DOHH2 (cell line): Measurements from ENCODE around the gene RRBP1.

ENCODE experiments used
- H3F3A ChIP-seq: fragments of 200-600 bp; sonication (generic), shearing (Covaris generic); 2 replicates; pipeline ENCODE4 v1.6.0; 2016; ENCODE audit warnings: antibody characterized with exemption, mild to moderate bottlenecking; ENCODE audit not compliant: control insufficient read depth, insufficient read depth
- H3K27ac ChIP-seq: fragments of 200-600 bp; sonication (generic); 2 replicates; pipeline ENCODE4 v1.5.1; 2014; ENCODE audit warnings: low read depth, mild to moderate bottlenecking, low read length, moderate library complexity
- H3K27me3 ChIP-seq: fragments of 200-600 bp; sonication (generic); 2 replicates; pipeline ENCODE4 v1.6.1; 2014; ENCODE audit warnings: mild to moderate bottlenecking, low read length, mixed read lengths; ENCODE audit not compliant: control insufficient read depth
- H3K36me3 ChIP-seq: fragments of 200-600 bp; sonication (generic); 2 replicates; pipeline ENCODE4 v1.6.1; 2014; ENCODE audit warnings: mild to moderate bottlenecking, low read length, moderate library complexity, mixed read lengths; ENCODE audit not compliant: control insufficient read depth
- H3K4me1 ChIP-seq: fragments of 200-600 bp; sonication (generic); 2 replicates; pipeline ENCODE4 v1.6.1; 2014; ENCODE audit warnings: mild to moderate bottlenecking, low read length, mixed read lengths; ENCODE audit not compliant: control insufficient read depth
- H3K4me2 ChIP-seq: fragments of 200-600 bp; sonication (generic); 2 replicates; pipeline ENCODE4 v1.6.0; 2014; ENCODE audit warnings: mild to moderate bottlenecking, low read length, moderate library complexity
- H3K4me3 ChIP-seq: fragments of 200-600 bp; sonication (generic); 2 replicates; pipeline ENCODE4 v1.5.1; 2014; ENCODE audit warnings: mild to moderate bottlenecking, low read length, mixed read lengths
- H3K79me2 ChIP-seq: fragments of 200-600 bp; sonication (generic); 2 replicates; pipeline ENCODE4 v1.6.1; 2014; ENCODE audit warnings: mild to moderate bottlenecking, low read length, mixed read lengths; ENCODE audit not compliant: control insufficient read depth
- H3K9me2 ChIP-seq: fragments of 200-600 bp; sonication (generic); replicated peaks from 2 replicates; pipeline ENCODE4 v1.6.1; 2014; ENCODE audit warnings: mild to moderate bottlenecking, low read length, mixed read lengths; ENCODE audit not compliant: control insufficient read depth
- H3K9me3 ChIP-seq: fragments of 200-600 bp; sonication (generic); 2 replicates; pipeline ENCODE4 v1.6.1; 2014; ENCODE audit warnings: antibody characterized with exemption, low read length, mixed read lengths; ENCODE audit not compliant: control insufficient read depth, insufficient read depth
- H4K20me1 ChIP-seq: fragments of 200-600 bp; sonication (generic); 2 replicates; pipeline ENCODE4 v1.6.0; 2014; ENCODE audit warnings: low read depth, mild to moderate bottlenecking, antibody characterized with exemption, low read length, moderate library complexity; ENCODE audit not compliant: control insufficient read depth, insufficient read depth
- EZH2phosphoT487 ChIP-seq: fragments of 200-600 bp; sonication (generic); IDR thresholded peaks from 2 replicates; pipeline ENCODE4 v1.6.1; 2017; ENCODE audit warnings: borderline replicate concordance, mild to moderate bottlenecking, antibody characterized with exemption, low read length, moderate library complexity, mixed read lengths
- TF ChIP-seq, protein P1 (sequence below): fragments of 200-600 bp; sonication (generic); IDR thresholded peaks from one replicate; pipeline ENCODE4 v1.5.1; 2014; ENCODE audit warnings: antibody characterized with exemption, mild to moderate bottlenecking, low read depth, low read length; ENCODE audit not compliant: poor library complexity, severe bottlenecking

The RRBP1 gene

DNA sequence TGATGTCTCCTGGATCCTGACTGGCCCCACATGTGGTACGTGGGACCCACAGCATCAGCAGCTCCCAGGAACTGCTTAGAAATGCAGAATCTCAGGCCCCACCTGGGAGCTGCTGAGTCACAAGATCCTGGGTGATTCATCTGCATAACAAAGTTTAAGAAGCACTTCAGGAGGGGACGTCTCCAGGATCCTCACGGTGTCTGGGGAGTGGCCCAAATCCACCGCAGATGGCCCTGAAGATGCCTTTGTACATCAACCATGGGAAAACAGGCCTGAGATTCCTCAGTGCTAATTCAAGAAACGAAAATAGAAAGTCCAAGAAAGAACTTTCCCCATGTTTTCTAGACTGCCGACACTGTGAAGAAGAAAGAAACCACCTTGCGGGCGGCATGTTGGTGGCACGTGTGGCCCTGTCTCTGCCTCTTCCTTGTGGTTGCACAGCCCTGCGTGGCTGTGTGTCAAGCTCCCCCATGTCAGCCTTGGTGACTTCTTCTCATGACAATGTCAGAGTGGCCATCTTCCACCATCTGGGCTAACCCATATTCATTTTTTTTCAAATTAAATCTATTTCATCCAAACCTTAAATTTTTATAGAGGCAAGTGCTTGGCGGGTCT lies 26.1 kb downstream of the RRBP1 start:
- Histone ChIP-seq H3K4me1 (peaks cover 50% of the 10 kb centered on the region), H3K4me3 (no peak overlapping the region), H3K36me3 (peaks cover 30% of the 10 kb centered on the region), H3K9me2 (no peaks in the 10 kb centered on the region), H3K27ac (no peak overlapping the region), H3K9me3 (peaks cover 5% of the 10 kb centered on the region; the same call in 1 of the 2 replicates), H3F3A (no peaks in the 10 kb centered on the region), H4K20me1 (no peaks in the 10 kb centered on the region), H3K79me2 (peaks cover 16% of the 10 kb centered on the region), H3K27me3 (no peaks in the 10 kb centered on the region), H3K4me2 (no peak overlapping the region)
- TF ChIP-seq EZH2phosphoT487 = no peak
- TF ChIP-seq, protein P1, sequence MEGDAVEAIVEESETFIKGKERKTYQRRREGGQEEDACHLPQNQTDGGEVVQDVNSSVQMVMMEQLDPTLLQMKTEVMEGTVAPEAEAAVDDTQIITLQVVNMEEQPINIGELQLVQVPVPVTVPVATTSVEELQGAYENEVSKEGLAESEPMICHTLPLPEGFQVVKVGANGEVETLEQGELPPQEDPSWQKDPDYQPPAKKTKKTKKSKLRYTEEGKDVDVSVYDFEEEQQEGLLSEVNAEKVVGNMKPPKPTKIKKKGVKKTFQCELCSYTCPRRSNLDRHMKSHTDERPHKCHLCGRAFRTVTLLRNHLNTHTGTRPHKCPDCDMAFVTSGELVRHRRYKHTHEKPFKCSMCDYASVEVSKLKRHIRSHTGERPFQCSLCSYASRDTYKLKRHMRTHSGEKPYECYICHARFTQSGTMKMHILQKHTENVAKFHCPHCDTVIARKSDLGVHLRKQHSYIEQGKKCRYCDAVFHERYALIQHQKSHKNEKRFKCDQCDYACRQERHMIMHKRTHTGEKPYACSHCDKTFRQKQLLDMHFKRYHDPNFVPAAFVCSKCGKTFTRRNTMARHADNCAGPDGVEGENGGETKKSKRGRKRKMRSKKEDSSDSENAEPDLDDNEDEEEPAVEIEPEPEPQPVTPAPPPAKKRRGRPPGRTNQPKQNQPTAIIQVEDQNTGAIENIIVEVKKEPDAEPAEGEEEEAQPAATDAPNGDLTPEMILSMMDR = no peak

DNA sequence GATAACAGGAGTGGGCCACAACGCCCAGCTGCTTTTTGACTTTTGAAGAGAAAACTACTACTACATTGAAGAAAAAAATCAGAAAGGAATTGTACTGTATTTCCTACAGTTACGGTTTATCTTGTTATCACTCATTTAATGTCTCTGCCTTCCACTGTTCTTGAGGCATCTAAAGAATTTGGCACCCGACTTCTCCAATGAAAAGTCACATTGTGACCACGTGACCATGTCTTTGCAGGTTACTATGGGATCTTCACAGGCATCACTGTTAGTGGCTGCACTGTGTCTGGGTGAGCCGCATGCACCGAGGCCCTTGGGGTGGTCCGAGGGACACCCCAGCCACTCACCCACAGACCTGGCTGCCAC lies 26.8 kb downstream of the RRBP1 start:
- Histone ChIP-seq H3K4me3 (no peak overlapping the region), H3K4me2 (no peak overlapping the region), H3K79me2 (peaks cover 11% of the 10 kb centered on the region), H3K27ac (no peak overlapping the region), H3K4me1 (peaks cover 50% of the 10 kb centered on the region), H3K27me3 (no peaks in the 10 kb centered on the region), H3K9me3 (peaks cover 5% of the 10 kb centered on the region; the same call in 1 of the 2 replicates), H4K20me1 (no peaks in the 10 kb centered on the region), H3K9me2 (no peaks in the 10 kb centered on the region), H3K36me3 (peaks cover 30% of the 10 kb centered on the region), H3F3A (no peaks in the 10 kb centered on the region)
- TF ChIP-seq, protein P1 = no peak
- TF ChIP-seq EZH2phosphoT487 = no peak

DNA sequence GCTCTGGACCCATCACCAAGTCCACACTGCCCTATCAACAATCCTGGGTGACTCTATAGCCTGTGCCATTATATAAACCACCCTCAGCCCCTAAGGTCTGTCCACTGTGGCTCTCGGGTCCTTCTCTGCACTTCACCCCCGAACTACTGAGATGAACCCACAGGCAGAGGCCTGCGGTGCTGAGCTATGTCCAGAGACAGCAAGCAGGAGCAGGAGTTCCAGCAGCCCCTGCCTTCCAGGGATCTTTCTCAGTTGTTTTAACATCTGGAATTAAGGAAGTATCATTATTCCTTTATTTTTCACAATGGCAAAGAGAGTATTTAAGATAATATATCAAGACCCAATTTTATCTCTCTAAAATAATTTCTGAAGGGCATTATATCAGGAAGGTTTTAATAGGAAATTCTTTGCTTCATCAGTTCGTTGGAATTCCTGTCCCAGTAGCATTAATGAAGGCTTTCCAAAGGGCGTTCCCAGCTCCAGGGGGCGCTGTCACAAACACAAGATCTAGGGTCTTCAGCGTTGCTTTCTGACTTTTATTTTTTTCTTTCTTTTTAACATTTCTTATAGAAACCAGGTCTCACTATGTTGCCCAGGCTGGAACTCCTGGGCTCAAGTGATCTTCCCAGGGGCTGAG lies 27.3 kb downstream of the RRBP1 start:
- peaks cover 5% of the 10 kb centered on the region; the same call in 1 of the 2 replicates for H3K9me3 ChIP-seq
- no peaks in the 10 kb centered on the region for H4K20me1 ChIP-seq
- H3F3A ChIP-seq = no peaks in the 10 kb centered on the region
- H3K4me1 ChIP-seq = peaks cover 48% of the 10 kb centered on the region
- no peaks in the 10 kb centered on the region for H3K27me3 ChIP-seq
- no peaks in the 10 kb centered on the region for H3K9me2 ChIP-seq
- peaks cover 6% of the 10 kb centered on the region for H3K79me2 ChIP-seq
- no peak overlapping the region for H3K4me2 ChIP-seq
- TF ChIP-seq EZH2phosphoT487 = no peak
- TF ChIP-seq, protein P1 = peak; percentile 83
- H3K4me3 ChIP-seq = no peak overlapping the region
- peaks cover 25% of the 10 kb centered on the region for H3K36me3 ChIP-seq
- no peak overlapping the region for H3K27ac ChIP-seq
